ENCODE measurements around the gene CDK8. TPM values are rescaled to one million over a fixed set of nuclear protein-coding genes. Genes with fewer than 3 reads are reported as not detected.

The CDK8 gene
- total and polyA plus RNA-seq, 9 of the 15 experiments (the other 6 are each of a cell fraction or from before 2014, with no cell fraction given) = 11.3 to 33.7 (median 20.3) TPM

- no peak for TF ChIP-seq EZH2 (IDR thresholded peaks at IDR 0.05; ENCODE audit: borderline replicate concordance, low read depth, low read length)
- TF ChIP-seq ARNT (IDR thresholded peaks at IDR 0.05) = 0 out of 4 replicates have a peak, but pooled peaks of 1 of the 2 experiments have one; percentile 52
- TF ChIP-seq NR2C2 (CRISPR knock-in tag; IDR thresholded peaks at IDR 0.05) = no peak
- peak; percentile 29; the same call in 1 of the 2 replicates for TF ChIP-seq NR2C2 (tag; IDR thresholded peaks at IDR 0.05)
- 0 out of 2 replicates have a peak, but pooled peaks have one; percentile 32 for TF ChIP-seq GATAD2B (IDR thresholded peaks at IDR 0.05; ENCODE audit: borderline replicate concordance)
- no peak for TF ChIP-seq ZNF133 (CRISPR knock-in tag; IDR thresholded peaks at IDR 0.05)
- peak; percentile 66; the same call in 1 of the 2 replicates for TF ChIP-seq ZNF175 (CRISPR knock-in tag; IDR thresholded peaks at IDR 0.05; ENCODE audit: low read depth)
- no peak for TF ChIP-seq ZNF274 (IDR thresholded peaks at IDR 0.05; ENCODE audit: borderline replicate concordance, low read depth, low read length)
- TF ChIP-seq PHB2 (IDR thresholded peaks at IDR 0.05; ENCODE audit: low read depth) = 0 out of 2 replicates have a peak, but pooled peaks have one; percentile 45
- TF ChIP-seq CSDE1 (IDR thresholded peaks at IDR 0.05) = no peak
- no peak for TF ChIP-seq NCOA4 (IDR thresholded peaks at IDR 0.05; ENCODE audit: partially characterized antibody)
- TF ChIP-seq ZNF780A (CRISPR knock-in tag; IDR thresholded peaks at IDR 0.05) = no peak
- TF ChIP-seq RCOR1 (IDR thresholded peaks at IDR 0.05; ENCODE audit: borderline replicate concordance in 1 of 2, low read depth in 2 of 2, low read length in 2 of 2) = peak; percentile 69 to 99; a peak in 3 of 4 replicates
- TF ChIP-seq ESRRB (CRISPR knock-in tag; IDR thresholded peaks at IDR 0.05; ENCODE audit: borderline replicate concordance) = no peak
- no peak for TF ChIP-seq ZNF444 (CRISPR knock-in tag; IDR thresholded peaks at IDR 0.05)
- peak; percentile 91 for TF ChIP-seq TAL1 (IDR thresholded peaks at IDR 0.05)
- TF ChIP-seq POLR2AphosphoS5 (IDR thresholded peaks at IDR 0.05; ENCODE audit: control insufficient read depth, insufficient read depth, low read depth, low read length) = peak; percentile 52; the same call in 1 of the 2 replicates
- TF ChIP-seq DPF2 (IDR thresholded peaks at IDR 0.05) = peak; percentile 84; the same call in 1 of the 2 replicates
- TF ChIP-seq, protein P1, sequence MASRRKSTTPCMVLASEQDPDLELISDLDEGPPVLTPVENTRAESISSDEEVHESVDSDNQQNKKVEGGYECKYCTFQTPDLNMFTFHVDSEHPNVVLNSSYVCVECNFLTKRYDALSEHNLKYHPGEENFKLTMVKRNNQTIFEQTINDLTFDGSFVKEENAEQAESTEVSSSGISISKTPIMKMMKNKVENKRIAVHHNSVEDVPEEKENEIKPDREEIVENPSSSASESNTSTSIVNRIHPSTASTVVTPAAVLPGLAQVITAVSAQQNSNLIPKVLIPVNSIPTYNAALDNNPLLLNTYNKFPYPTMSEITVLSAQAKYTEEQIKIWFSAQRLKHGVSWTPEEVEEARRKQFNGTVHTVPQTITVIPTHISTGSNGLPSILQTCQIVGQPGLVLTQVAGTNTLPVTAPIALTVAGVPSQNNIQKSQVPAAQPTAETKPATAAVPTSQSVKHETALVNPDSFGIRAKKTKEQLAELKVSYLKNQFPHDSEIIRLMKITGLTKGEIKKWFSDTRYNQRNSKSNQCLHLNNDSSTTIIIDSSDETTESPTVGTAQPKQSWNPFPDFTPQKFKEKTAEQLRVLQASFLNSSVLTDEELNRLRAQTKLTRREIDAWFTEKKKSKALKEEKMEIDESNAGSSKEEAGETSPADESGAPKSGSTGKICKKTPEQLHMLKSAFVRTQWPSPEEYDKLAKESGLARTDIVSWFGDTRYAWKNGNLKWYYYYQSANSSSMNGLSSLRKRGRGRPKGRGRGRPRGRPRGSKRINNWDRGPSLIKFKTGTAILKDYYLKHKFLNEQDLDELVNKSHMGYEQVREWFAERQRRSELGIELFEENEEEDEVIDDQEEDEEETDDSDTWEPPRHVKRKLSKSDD (conservative IDR thresholded peaks at IDR 0.05; ENCODE audit: low read length) = no peak
- no peak for TF ChIP-seq MAFG (tag; conservative IDR thresholded peaks at IDR 0.05)
- TF ChIP-seq NBN (IDR thresholded peaks at IDR 0.05; ENCODE audit: low read depth) = peak; percentile 66; the same call in 1 of the 2 replicates
- TF ChIP-seq TOE1 (IDR thresholded peaks at IDR 0.05; ENCODE audit: borderline replicate concordance) = peak; percentile 73; the same call in 1 of the 2 replicates
- no peak for TF ChIP-seq TOE1 (CRISPR knock-in tag; IDR thresholded peaks at IDR 0.05; ENCODE audit: borderline replicate concordance, low read depth)
- peak; percentile 93 for TF ChIP-seq TEAD4 (IDR thresholded peaks at IDR 0.05; ENCODE audit: low read length)
- no peak for TF ChIP-seq TEAD4 (CRISPR knock-in tag; IDR thresholded peaks at IDR 0.05; ENCODE audit: borderline replicate concordance)
- TF ChIP-seq ZNF695 (CRISPR knock-in tag; IDR thresholded peaks at IDR 0.05) = no peak
- no peak for TF ChIP-seq SP2 (IDR thresholded peaks at IDR 0.05; ENCODE audit: extremely low read depth, low read depth, low read length, poor library complexity, severe bottlenecking)
- TF ChIP-seq, protein P2, sequence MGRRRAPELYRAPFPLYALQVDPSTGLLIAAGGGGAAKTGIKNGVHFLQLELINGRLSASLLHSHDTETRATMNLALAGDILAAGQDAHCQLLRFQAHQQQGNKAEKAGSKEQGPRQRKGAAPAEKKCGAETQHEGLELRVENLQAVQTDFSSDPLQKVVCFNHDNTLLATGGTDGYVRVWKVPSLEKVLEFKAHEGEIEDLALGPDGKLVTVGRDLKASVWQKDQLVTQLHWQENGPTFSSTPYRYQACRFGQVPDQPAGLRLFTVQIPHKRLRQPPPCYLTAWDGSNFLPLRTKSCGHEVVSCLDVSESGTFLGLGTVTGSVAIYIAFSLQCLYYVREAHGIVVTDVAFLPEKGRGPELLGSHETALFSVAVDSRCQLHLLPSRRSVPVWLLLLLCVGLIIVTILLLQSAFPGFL (CRISPR knock-in tag; IDR thresholded peaks at IDR 0.05) = no peak
- TF ChIP-seq NFYB (IDR thresholded peaks at IDR 0.05; ENCODE audit: extremely low read depth, insufficient read length) = no peak
These were observed 6.3 kb upstream of the CDK8 start (continued) for GRCh38 chr13:26247608-26248007.

Data from K562 (cell line).